GM20431 (cell line): ENCODE data around the gene HSDL1.

Experiments used
- in situ Hi-C: fragments of 300-500 bp; cut with MseI, MboI; formaldehyde crosslinking; loops from one replicate; pipeline ENCODE4 v1.15.0; 2020; ENCODE audit warnings: low sequenced_read_pairs; ENCODE audit not compliant: unreplicated experiment

The HSDL1 gene

DNA sequence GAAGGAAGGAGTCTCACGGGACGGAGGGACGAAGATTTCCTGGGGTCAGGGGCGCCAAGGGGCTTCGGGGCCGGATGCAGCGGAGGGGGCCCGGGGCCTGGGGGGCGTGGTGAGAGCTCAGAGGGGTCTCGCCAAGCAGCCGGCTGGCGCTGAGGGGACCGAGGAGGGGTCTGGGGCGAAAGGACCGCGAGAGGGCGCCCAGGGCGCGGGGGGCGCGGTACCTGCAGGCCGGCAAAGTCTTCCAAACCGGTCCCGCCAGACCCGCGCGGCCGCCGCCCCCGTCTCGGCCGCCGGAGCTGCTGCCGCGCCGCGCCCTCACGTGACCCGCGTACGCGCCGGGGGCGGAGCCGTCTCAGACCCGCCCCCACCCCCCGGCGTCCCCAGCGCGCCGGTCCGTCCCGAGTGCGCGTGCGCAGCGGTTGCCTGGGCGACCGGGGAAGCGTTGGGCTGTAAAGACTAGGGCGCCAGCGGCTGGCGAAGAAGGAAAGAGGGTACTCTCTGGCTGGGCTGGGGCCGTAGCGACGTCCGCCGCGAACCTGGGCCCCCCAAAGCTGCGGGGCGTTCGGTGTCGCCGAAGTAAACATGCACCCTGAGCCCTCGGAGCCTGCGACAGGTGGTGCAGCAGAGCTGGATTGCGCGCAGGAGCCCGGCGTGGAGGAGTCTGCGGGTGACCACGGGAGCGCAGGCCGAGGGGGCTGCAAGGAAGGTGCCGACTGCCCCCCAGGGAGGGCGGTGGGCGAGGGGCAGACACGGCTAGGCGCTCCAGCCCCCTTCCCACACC lies at the start of gene HSDL1, which contains the start of gene DNAAF1:
Gene HSDL1, minus strand, starts transcription at position 319 of the 781 bp plus-strand sequence. CDS start 13,856 bp downstream, outside the sequence.
Gene DNAAF1, plus strand, starts transcription at position 450 of the 781 bp plus-strand sequence. Its CDS starts 133 bp downstream, at position 583.
- in situ Hi-C loops, result no loop called here

DNA sequence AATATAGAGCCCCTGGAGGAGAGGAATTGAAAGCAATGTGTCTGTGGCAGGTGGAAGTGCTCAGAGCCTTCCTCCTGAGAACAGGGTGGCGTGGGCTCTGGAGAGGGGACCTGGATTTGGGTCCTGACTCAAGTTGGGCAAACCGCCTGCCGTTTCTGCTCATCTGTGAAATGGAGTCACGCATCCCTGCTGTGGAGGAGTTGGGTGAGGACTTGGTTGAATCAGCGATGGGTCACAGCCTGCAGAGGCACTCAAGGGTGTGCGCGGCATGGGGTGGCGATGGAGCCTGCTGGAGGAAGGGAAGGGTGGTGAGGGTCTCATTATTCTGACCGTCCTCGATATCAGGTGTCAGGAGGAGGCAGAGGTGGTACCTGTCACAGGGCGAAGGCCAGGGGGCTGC lies 49.0 kb upstream of the HSDL1 start:
- in situ Hi-C loops, result loop anchor here (25.0 kb wide), 1 partner anchor 232 kb away; the partner anchor contains the start of genes NECAB2 and OSGIN1

DNA sequence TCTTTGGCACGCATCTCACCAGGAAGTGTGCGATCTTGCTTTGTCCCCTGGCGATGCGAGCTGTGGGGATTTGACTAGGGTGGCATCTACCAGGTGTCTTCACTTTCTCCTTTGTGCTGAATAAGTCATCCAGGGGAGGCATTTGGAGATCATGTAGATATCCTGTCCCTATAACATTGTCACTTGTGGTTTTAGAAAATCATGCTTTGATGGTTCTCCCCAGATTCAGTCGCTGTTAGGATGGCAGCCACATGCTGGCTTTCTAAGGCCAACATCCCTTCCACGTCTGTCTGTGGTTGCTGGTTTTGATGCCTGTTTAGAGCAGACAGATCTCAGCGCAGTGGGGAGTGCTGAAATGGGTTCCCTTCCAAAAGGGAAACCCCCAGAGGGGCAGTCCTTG lies 48.5 kb upstream of the HSDL1 start:
- in situ Hi-C loops, result loop anchor here (25.0 kb wide), 1 partner anchor 231 kb away; the partner anchor contains the start of genes NECAB2 and OSGIN1

DNA sequence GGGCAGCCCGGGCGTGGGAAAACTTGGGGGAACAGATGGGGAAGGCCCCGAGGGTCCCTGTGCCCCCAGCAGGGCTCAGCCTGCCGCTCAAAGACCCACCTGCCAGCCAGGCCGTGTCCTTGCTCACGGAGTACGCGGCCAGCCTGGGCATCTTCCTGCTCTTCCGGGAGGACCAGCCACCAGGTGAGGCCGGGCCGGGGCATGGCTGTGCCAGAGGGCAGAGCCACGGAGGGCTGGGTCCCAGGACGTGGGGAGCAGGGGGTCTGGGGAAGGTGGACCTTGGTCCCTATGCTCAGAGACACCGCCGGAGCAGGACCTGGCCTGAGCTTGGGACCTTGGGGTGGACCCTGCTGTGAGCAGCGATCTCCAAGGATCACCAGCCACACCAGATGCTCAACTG lies 46.5 kb upstream of the HSDL1 start:
- in situ Hi-C loops, result loop anchor here (25.0 kb wide), 1 partner anchor 229 kb away; the partner anchor contains the start of genes NECAB2 and OSGIN1

DNA sequence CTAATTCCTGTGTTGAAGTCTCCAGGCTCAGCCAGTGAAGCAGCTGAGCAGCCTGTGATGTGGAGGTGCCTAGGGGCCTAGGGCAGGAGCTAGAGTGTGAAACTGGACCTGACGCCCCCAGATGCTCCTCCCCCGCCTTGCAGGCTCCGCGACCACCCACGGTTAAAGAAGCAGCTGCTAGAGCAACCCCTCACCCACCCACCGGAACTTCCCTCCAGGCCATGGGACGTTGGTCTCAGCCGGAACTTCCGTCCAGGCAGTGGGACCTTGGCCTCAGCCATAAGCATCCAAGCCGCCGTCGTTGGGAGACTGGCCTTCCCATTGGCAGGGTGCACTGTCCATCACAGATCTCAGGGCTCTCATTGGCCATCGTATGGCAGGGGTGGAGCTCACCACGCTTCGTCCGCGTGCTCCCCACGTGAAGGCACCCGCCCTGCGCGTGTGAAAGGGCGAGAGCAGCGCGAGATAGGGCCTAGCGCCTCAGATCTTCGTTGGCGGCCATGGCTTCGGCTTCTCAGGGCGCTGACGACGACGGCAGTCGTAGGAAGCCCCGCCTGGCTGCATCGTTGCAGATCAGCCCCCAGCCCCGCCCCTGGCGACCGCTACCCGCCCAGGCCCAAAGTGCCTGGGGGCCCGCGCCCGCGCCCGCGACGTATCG lies 45.9 kb upstream of the HSDL1 start, which contains the start of gene ADAD2:
Gene ADAD2, plus strand, starts transcription at position 427 of the 658 bp plus-strand sequence. Its CDS starts 74 bp downstream, at position 501.
- in situ Hi-C loops, result loop anchor here (25.0 kb wide), 1 partner anchor 229 kb away; the partner anchor contains the start of genes NECAB2 and OSGIN1

DNA sequence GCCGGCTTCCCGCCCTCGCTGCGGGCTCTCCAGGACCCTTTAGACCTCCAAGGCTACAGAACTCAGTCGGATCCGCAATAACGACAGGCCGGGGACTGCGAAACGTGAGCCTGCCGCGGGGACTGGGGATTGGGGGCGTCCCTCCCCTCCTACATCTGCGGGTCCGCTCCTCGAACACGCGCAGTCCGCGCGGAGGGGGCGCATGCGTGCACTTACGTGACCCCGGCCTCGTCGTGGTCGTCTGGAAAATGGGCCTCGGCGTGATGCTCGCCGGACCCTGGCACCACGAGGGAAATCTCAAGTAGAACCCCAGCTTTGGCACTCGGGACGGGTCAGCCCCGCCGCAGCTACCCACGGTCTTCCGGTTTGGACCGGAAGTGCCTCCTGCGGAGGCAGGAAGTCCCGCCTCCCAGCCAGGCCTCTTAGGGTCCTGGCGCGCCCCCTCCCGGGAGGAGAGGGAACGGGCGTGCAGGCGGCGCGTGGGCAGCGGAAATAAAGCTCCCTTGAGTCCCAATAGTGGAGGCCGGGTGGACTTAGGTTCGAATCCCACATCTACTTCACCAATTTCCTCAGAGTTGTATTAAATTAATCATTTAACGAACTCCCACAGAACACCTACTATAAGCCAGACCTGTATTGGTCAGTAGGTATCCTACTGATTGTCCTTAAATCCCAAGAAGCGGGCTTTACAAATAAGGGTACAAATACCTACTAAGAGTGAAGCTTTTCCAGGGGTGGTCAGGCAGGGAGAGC lies 41.9 kb upstream of the HSDL1 start, which contains the start of gene TAF1C:
Gene TAF1C, minus strand, starts transcription at position 373 of the 753 bp plus-strand sequence. CDS start 2,069 bp downstream, outside the sequence.
- in situ Hi-C loops, result loop anchor here (10.0 to 25.0 kb wide), 2 partner anchors 102 to 225 kb away; partner anchors contain the start of genes NECAB2 and OSGIN1

DNA sequence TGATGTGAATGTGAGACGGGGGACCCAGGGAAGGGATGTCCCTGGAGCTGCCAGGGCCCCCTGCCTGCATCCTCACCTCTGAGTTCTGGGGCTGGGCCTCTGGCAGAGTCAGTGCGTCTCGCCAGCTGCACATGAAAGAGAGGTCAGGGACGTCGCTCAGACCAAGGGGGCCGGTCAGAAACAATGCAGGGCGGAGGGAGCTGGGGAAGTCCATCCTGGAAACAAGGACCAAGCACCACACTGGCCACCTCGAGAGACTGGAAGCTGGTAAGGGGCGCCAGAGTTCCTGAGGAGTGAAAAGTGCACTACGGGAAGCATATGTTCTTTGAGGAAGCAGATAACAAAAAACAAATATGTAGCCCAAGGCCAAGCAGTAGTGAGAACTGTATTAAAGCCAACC lies 39.8 kb upstream of the HSDL1 start:
- in situ Hi-C loops, result loop anchor here (10.0 to 25.0 kb wide), 2 partner anchors 100 to 222 kb away; partner anchors contain the start of genes NECAB2 and OSGIN1

DNA sequence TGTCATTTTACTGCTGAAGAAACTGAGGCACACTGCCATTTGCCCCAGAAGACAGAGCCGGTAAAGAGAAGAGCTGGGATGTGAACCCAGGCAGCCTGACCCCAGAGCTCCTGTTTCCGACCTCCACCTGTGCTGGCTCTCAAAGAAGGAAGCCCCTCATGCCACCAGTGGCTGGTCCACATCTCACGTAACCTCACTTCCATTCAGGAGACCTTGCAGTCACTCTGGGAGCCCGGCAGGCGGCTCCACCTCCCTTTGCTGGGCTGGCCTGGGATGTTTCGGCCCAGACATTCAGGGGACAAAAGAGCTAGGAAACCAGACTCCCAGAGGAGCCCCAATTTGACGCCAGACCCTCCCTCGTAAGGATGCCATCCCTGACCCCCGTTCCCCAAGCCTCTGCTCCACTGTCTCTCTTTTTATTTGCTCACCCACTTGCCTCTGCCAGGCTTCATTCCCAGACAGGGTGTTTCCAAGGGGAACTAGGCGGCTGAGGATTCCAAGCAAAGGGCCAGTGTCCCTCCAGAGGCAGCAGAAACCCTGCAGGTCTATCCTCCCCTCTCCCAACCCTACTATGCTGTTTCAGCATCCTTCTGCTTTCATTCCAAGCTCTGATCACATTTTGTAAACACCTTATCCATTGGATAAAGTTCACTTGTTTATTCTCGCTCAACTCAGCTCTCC lies 39.1 kb upstream of the HSDL1 start:
- in situ Hi-C loops, result loop anchor here (10.0 to 25.0 kb wide), 2 partner anchors 99 to 222 kb away; partner anchors contain the start of genes NECAB2 and OSGIN1

DNA sequence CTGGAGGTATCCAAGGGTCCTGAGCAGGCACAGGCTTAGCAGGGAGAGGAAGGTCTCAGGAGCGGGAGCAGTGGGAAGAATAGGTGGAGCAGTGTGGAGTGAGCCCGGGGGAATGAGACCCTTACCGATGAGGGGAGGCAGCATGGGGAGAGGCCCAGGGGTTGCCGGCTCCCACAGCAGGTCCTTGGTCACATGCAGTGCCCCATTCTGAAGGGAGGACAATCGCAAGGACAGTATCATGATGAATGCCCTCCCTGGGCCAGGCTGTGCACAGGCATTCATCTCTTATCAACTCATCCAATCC lies 38.5 kb upstream of the HSDL1 start:
- in situ Hi-C loops, result loop anchor here (10.0 to 25.0 kb wide), 2 partner anchors 99 to 221 kb away; partner anchors contain the start of genes NECAB2 and OSGIN1

DNA sequence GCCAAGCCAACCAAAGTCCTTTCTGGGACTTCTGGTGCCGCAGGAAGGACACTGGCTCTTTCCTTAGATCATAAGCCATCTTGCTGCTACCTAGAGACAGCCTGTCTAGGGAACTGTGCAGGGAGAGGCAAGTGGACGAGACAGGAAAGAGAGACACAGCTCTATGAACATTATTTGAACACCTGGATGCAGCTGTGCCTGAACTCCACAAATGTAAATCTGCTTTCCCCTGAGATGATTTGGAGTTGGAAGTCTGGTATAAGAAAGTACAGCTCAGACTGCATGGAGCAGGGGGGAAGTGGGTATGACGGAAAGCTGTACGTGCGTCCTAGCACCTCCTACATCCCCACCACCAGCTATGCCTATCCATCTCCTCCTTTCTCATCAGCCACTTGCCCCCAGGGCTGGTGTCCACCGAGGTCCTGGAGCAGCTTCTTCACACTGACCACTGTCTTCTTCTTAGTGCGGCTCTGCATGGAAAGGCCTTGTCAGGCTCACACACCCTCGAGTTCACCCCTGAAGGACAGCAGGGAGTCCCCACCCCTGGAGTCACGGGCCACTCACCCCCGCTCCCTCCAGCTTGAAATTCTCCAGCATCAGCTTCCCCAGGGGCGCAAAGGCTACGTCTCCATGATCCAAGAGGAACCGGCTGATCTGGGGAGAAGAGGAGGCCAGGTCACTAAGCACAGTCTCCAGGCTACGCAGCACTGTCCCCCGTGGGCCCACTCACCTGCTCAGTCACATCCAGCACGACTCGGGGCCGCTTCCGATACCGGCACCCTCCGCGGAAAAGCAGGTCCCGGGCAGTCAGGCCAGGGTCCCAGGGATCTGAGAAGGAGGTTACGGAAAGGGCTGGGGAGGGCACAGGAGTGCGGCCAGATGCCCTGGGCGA lies 37.9 kb upstream of the HSDL1 start:
- in situ Hi-C loops, result loop anchor here (10.0 to 25.0 kb wide), 2 partner anchors 98 to 221 kb away; partner anchors contain the start of genes NECAB2 and OSGIN1

DNA sequence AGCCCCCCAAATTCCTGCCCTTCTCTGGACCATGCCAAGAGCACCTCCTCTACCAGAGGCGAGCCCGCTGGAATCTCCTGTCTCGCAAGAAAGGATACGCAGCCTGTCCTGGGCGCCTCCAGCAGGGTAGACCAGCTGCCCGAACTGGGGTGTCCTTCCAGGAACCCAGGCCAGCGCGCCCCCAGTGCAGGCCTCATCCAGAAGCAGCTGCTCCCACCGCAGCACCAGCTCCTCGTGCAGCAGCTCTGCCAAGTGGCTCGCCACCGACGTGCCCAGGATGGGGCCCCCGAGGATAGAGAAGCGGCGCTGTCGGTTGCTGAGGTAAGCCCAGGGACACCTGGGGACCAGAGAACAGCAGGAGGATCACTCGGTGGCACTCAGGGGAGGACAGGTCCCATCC lies 37.1 kb upstream of the HSDL1 start:
- in situ Hi-C loops, result loop anchor here (10.0 to 25.0 kb wide), 2 partner anchors 97 to 220 kb away; partner anchors contain the start of genes NECAB2 and OSGIN1

DNA sequence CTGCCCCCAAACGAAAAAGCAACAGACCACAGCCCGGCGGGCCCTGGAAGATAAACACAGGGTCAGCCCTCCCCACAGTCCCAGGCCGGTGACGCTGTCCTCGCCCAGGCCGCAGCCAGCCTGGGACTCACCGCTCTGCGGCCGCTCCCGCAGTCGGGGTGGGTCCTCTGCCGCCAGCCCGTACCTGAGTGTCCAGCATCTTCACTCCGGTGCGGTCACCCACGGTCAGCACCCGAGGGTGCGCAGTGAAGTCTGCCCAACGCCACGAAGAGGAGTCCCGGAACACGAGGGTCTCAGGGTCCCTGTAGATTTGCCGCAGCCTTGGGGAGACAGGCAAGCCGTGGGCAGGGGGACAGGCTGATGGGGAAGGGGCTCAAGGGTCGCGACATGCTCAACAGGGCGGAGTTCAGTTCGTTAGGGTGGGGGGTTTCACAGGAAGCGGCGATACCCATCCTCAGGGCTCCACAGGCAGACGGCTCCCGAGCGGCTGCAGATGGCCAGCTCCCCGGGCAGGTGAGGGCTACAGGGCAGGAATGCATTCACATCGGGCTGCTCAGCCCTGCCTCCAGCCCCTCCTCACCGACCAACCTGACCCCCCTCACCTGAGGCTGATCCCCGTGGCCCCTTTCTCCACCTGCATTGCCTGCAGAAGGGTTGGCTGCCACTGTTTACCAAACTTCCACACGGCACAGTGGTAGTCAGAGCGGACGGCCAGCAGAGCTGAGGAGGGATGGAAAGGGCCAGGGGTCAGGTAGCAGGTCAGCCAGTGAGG lies 36.4 kb upstream of the HSDL1 start:
- in situ Hi-C loops, result loop anchor here (10.0 to 25.0 kb wide), 2 partner anchors 97 to 219 kb away; partner anchors contain the start of genes NECAB2 and OSGIN1

DNA sequence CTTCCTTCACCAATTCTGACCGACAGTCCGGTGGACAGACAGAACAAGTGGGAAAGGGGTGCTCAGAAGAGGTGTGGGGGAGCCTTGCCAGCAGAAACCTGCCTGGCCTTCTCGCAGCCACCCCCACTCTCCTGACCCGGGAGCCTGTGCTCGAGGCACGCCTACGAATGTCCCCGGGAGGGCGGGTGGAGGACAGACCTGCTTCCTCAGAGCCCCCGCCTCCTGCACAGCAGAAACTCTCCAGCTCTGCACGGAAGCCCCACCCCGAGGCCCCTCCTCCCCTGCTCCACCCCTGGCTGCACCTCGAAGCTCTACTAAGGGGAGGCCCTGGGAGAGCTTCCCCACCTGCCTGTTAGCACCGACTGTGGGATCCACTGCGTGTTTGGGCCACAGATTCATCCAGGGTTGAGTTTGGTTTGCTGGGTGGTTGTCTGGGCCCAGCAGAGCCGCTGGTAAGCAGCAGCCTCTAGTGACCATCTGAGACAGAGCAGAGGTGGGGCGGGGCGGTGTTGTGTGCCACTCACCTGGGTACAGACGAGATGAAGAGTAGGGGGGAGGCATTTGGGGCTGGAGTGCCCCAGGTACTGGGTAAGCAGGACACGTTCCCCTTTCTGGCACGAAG lies 35.7 kb upstream of the HSDL1 start:
- in situ Hi-C loops, result loop anchor here (10.0 to 25.0 kb wide), 2 partner anchors 96 to 218 kb away; partner anchors contain the start of genes NECAB2 and OSGIN1

DNA sequence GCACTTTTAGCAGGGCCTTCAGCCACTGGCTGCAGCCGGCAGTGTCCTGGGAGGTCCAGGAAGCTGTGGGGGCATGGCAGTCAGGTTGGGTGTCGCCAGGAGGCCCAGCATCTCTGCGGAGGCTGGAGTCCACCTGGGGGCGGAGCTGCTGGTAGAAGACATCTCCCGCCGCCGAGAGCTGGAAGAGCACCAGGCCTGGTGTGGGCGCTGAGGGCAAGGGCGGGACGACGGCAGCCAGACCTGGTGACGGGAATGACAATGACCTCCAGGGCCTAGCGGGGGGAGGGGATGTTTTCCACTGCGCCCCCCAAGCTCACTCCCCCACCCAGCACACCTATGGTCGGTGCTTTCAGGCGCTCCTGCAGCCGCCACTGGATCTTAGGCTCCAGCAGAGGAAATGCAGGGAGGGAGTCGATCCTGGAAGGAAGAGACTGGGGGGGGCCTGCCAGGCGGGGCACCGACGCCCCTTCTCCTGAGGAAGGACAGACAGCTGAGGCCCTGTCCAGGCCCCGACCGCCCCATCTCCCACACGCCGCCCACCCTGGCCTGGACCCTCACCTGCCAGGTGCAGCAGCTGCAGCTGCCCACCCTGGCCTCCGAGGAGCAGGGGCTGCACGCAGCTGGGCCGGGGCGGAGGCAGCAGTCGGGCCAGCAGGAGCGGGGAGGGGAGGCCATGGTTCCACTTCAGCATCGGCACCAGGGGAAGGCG lies 34.8 kb upstream of the HSDL1 start:
- in situ Hi-C loops, result loop anchor here (10.0 to 25.0 kb wide), 2 partner anchors 95 to 217 kb away; partner anchors contain the start of genes NECAB2 and OSGIN1

DNA sequence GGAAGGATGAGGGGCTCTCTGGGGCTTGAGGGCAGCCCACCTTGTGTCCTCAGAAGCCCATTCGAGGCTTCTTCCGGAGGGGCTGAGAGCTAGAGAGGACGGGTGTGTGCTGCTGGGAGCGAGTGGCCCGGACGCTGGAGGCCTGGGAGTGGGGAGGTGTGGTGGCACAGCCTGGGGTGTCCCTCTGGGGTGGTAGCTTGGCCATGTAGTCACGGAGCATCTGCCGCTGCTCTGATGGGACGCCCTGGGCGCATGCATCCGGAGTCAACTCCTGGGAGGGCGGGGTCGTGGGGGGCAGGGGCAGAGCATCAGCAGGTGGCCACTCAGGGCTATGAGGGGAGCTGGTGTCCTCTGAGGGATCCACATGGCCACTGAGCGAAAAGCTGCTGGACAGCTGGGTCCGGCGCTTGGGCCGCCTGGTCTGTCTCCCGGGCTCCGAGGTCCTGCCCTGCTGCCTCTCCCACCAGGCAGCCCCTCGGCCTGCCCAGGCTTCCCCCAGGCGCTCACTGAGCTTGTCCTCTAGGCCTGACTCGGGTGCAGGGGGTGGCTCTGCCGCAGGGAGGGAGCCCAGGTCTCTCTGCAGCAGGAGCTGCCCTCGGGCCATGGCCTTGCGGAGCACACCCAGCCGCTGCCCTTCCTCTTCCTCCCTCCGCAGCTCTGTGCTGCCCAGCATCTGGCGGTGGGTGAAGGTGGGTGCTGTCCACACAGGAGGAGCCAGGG lies 34.1 kb upstream of the HSDL1 start:
- in situ Hi-C loops, result loop anchor here (25.0 kb wide), 1 partner anchor 217 kb away; the partner anchor contains the start of genes NECAB2 and OSGIN1
